Testis (tissue), 3 donors: Measurements from ENCODE around the gene ERBB4. TPM values are rescaled to one million over a fixed set of nuclear protein-coding genes. Genes with fewer than 3 reads are reported as not detected.

Source experiments
- DNase-seq: peaks from one replicate; pipeline ENCODE4 v3.0.0-alpha.2; 2019
- H3K27ac ChIP-seq, 2 donors: fragments of 200-600 bp; sonication (generic); one replicate each; pipeline ENCODE4 v1.5.1; 2019
- H3K27me3 ChIP-seq: fragments of 200-600 bp; sonication (generic); one replicate; pipeline ENCODE4 v1.5.1; 2019
- H3K36me3 ChIP-seq: fragments of 200-600 bp; sonication (generic); one replicate; pipeline ENCODE4 v1.5.1; 2017; ENCODE audit warnings: low read depth; ENCODE audit errors: missing control alignments
- H3K4me1 ChIP-seq: fragments of 200-600 bp; sonication (generic); one replicate; pipeline ENCODE4 v1.5.1; 2019
- H3K4me3 ChIP-seq, 2 donors: fragments of 200-600 bp; sonication (generic); one replicate each; pipeline ENCODE4 v1.5.1; 2017 to 2019
- H3K9me3 ChIP-seq: fragments of 200-600 bp; sonication (generic); one replicate; pipeline ENCODE4 v1.5.1; 2017
- POLR2A ChIP-seq: fragments of 450-650 bp; IDR thresholded peaks from one replicate; pipeline ENCODE4 v1.6.1; 2017; ENCODE audit warnings: antibody characterized with exemption, mild to moderate bottlenecking, moderate library complexity
- WGBS, 2 donors: methylation state at CpG; one replicate each; pipeline ENCODE4 v1.1.5; 2018; 5-methylcytosine and 5-hydroxymethylcytosine counted together
- intact Hi-C: fragments of 100-400 bp; cut with DNase I; formaldehyde crosslinking; loops from one replicate; pipeline ENCODE4 v1.15.1; 2023; ENCODE audit warnings: low total_unique reads
- polyA plus RNA-seq: library from polyadenylated mRNA; stranded (reverse); fragments of 350-450 nt; fragmentation: Illumina TruSeq; extraction: RNeasy Lipid Tissue Mini Kit (QIAGEN cat#74804); gene quantifications from one replicate; pipeline ENCODE4 v1.2.3, GENCODE V29; 2014; ENCODE audit warnings: low read depth, low replicate concordance; ENCODE audit not compliant: insufficient read depth
- total RNA-seq, 2 donors: library from RNA; depleted of rRNA; stranded (reverse); fragments of >200 nt; gene quantifications; one replicate each; pipeline ENCODE4 v1.2.3, GENCODE V29; 2016
- TF ChIP-seq, protein P1 (sequence below), 3 experiments: fragments of 450-650 bp in 2 of 3; fragments of 200-600 bp in 1 of 3; sonication (generic) in 1 of 3; IDR thresholded peaks; one replicate each; pipeline ENCODE4 v1.5.1; 2016 to 2019; ENCODE audit warnings: antibody characterized with exemption in 3 of 3, mild to moderate bottlenecking in 2 of 3, moderate library complexity in 1 of 3

Gene ERBB4
- total and polyA plus RNA-seq, 3 donors from 2014 or later = 6.1 to 62.7 (median 47.7) TPM

DNA sequence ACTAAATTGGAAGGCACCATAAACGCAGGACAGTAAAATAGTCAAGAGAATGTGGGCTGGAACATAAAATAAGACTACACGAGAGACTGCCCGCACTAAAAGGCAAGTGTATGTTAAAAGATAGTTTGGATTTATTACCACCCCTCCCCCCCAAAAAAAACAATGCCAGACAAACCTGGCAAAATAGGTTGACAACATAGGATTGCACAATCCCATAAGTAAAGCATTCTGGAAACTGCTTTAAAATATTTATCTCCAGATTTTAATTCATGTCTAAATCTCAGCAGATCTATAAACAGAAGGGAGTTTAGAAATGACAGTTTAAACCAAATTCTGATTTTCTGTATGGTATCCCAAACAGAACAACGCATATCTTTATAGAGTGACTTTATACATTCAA, 455.1 kb downstream of the ERBB4 start:
- DNase-seq = no peak
- Histone ChIP-seq H3K36me3 (no peaks in the 10 kb centered on the region), H3K9me3 (no peaks in the 10 kb centered on the region), H3K4me1 (no peaks in the 10 kb centered on the region), H3K27ac (no peak overlapping the region), H3K27me3 (no peaks in the 10 kb centered on the region), H3K4me3 (no peak overlapping the region)
- 83 to 87% methylated on average over 4 of the region's 4 CpGs for WGBS, 2 donors
- TF ChIP-seq POLR2A = no peak
- TF ChIP-seq, protein P1, sequence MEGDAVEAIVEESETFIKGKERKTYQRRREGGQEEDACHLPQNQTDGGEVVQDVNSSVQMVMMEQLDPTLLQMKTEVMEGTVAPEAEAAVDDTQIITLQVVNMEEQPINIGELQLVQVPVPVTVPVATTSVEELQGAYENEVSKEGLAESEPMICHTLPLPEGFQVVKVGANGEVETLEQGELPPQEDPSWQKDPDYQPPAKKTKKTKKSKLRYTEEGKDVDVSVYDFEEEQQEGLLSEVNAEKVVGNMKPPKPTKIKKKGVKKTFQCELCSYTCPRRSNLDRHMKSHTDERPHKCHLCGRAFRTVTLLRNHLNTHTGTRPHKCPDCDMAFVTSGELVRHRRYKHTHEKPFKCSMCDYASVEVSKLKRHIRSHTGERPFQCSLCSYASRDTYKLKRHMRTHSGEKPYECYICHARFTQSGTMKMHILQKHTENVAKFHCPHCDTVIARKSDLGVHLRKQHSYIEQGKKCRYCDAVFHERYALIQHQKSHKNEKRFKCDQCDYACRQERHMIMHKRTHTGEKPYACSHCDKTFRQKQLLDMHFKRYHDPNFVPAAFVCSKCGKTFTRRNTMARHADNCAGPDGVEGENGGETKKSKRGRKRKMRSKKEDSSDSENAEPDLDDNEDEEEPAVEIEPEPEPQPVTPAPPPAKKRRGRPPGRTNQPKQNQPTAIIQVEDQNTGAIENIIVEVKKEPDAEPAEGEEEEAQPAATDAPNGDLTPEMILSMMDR (IDR thresholded peaks at IDR 0.05) = no peak
- intact Hi-C loops = no loop called here

- TF ChIP-seq, protein P1 (IDR thresholded peaks at IDR 0.05) = no peak
- TF ChIP-seq POLR2A = no peak
Observed at GRCh38 chr2:212078103-212078502, 460.5 kb downstream of the ERBB4 start.

GRCh38 chr2:212076456-212076855, 462.1 kb downstream of the ERBB4 start:
- Histone ChIP-seq H3K27me3 (no peaks in the 10 kb centered on the region), H3K4me1 (no peaks in the 10 kb centered on the region), H3K9me3 (no peaks in the 10 kb centered on the region), H3K4me3 (no peak overlapping the region), H3K27ac (no peak overlapping the region), H3K36me3 (no peaks in the 10 kb centered on the region)
- no peak for DNase-seq
- intact Hi-C loops = no loop called here
- 80 to 81% methylated on average over 4 of the region's 4 CpGs for WGBS, 2 donors
- no peak for TF ChIP-seq POLR2A

More at GRCh38 chr2:212078103-212078502, 460.5 kb downstream of the ERBB4 start:
- no peaks in the 10 kb centered on the region for H3K36me3 ChIP-seq
- intact Hi-C loops = no loop called here
- H3K27ac ChIP-seq = no peak overlapping the region
- 67 to 79% methylated on average over 4 of the region's 4 CpGs for WGBS, 2 donors
- no peak overlapping the region for H3K4me3 ChIP-seq
- H3K27me3 ChIP-seq = no peaks in the 10 kb centered on the region
- H3K9me3 ChIP-seq = no peaks in the 10 kb centered on the region
- DNase-seq = no peak
- no peaks in the 10 kb centered on the region for H3K4me1 ChIP-seq

DNA sequence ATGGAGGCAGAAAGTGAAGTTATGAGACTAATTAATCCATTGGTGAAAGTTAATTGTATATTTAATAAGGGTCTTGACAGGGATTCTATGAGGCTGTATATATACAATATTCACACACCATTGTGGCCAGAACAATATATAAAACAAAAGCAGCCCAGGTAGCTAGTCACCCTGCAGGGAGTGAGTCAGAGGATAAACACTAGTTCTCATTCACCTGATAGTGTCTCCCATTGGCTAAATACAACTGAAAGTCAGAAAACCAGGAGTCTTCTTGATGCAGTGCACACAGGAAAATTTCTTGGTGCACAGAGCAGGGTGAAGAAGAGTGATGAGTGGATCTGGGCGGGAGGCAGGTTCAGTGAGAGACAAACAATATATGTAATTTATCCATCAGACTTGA, 465.2 kb downstream of the ERBB4 start:
- no peaks in the 10 kb centered on the region for H3K36me3 ChIP-seq
- H3K27me3 ChIP-seq = no peaks in the 10 kb centered on the region
- TF ChIP-seq, protein P1 (IDR thresholded peaks at IDR 0.05) = no peak
- no peak for TF ChIP-seq POLR2A
- intact Hi-C loops = no loop called here
- H3K4me1 ChIP-seq = no peaks in the 10 kb centered on the region
- DNase-seq = no peak
- no peak overlapping the region for H3K27ac ChIP-seq
- H3K4me3 ChIP-seq = no peak overlapping the region
- no peaks in the 10 kb centered on the region for H3K9me3 ChIP-seq
- WGBS, 2 donors = 83 to 91% methylated on average over 1 of the region's 1 CpG

- Histone ChIP-seq H3K36me3 (no peaks in the 10 kb centered on the region), H3K27ac (no peak overlapping the region), H3K9me3 (no peaks in the 10 kb centered on the region), H3K4me3 (no peak overlapping the region), H3K27me3 (no peaks in the 10 kb centered on the region), H3K4me1 (no peaks in the 10 kb centered on the region)
- no peak for TF ChIP-seq POLR2A
- TF ChIP-seq, protein P1 (IDR thresholded peaks at IDR 0.05) = no peak
- no peak for DNase-seq
- WGBS, 2 donors = 88 to 92% methylated on average over 2 of the region's 2 CpGs
- intact Hi-C loops = no loop called here
Observed at GRCh38 chr2:212066546-212066945, 472.1 kb downstream of the ERBB4 start.
